AG20443 (cell line): Measurements from ENCODE around the gene GIPC1.
"Not testable (repeated sequence)": the region's sequence is repeated elsewhere in the genome, so short reads cannot be mapped to it uniquely, and the experiment has no call there.

Experiments used
- DNase-seq: peaks from one replicate; pipeline ENCODE4 v3.0.0; 2012; ENCODE audit warnings: low spot score, mixed read lengths

Gene GIPC1

DNA sequence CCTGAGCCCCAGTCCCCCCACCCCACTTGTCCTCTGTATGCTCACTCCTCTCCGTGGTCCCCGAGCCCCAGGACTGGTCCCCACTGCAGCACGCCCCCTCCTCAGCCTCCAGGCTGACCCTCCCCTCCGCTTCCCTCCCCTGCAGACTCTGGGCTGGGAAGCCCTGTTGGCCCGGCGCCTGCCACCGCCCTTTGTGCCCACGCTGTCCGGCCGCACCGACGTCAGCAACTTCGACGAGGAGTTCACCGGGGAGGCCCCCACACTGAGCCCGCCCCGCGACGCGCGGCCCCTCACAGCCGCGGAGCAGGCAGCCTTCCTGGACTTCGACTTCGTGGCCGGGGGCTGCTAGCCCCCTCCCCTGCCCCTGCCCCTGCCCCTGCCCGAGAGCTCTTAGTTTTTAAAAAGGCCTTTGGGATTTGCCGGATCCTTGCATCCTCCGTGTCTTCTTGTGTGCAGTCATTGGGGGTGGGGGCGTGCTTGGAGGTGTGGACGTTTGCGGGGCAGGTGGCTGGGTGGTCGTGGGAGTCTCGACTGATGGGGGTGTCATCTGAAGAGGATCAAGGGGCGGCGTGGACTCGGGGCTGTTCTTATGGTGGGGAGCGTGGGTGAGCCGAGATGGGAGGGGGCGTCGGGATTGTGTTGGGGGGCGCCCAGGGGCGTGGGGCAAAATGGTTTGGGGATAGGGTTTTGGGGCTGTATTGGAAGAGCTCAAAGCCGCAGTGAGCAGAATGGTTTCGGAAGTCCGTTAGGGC is 24.3 kb downstream of the GIPC1 start:
- no peak for DNase-seq

DNA sequence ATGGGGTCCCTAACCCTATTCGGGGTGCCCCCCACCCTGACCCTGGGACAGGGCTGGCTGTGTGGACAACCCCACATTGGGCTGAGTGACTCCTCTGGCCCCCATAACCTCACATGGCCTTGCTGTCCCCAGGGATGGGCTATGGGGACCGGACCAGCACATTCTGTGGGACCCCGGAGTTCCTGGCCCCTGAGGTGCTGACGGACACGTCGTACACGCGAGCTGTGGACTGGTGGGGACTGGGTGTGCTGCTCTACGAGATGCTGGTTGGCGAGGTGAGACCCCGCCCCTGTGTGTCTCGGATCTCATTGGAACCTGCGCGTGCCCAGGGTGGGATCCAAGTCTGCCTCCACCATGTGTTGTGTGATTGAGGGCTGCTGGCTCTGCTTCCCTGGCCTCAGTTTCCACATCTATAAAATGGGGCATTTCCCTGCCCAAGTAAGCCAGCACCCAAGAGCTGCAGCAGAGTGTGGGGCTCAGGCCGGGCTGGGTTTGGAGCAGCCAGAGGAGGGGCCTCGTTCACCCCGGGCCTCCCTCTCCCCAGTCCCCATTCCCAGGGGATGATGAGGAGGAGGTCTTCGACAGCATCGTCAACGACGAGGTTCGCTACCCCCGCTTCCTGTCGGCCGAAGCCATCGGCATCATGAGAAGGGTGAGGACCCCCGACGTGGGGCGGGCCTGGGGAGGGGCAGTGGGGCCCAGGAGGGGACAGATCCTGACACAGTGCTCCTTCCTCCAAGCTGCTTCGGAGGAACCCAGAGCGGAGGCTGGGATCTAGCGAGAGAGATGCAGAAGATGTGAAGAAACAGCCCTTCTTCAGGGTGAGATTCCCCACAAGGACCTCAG is 25.7 kb downstream of the GIPC1 start:
- no peak for DNase-seq

GRCh38 chr19:14467816-14468215 is 28.1 kb downstream of the GIPC1 start:
- no peak for DNase-seq

DNA sequence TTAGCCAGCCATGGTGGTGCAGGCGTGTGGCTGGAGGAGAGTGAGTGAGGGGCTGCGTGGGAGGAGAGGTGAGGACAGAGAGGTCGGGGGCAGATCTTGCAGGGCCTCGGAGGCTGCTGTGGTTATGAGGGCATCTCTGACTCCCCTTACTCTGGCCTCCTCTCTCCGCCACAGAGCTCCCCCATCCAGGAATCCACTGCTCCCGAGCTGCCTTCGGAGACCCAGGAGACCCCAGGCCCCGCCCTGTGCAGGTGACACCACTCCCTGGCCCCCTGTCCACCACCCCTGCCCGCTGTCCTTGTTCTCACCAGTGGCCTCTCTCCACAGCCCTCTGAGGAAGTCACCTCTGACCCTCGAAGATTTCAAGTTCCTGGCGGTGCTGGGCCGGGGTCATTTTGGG is 28.5 kb downstream of the GIPC1 start:
- DNase-seq, result no peak

DNA sequence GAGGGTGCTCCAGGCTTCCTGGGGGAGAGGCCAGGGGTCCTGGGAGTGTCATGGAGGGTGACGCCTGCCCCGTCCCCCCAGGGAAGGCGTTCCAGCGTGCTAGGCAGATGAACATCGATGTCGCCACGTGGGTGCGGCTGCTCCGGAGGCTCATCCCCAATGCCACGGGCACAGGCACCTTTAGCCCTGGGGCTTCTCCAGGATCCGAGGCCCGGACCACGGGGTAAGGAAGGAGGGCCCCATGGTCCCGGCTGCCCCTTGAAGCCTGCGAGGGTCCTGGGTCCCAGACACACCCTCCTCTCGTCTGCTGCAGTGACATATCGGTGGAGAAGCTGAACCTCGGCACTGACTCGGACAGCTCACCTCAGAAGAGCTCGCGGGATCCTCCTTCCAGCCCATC is 32.2 kb downstream of the GIPC1 start:
- DNase-seq, result no peak

DNA sequence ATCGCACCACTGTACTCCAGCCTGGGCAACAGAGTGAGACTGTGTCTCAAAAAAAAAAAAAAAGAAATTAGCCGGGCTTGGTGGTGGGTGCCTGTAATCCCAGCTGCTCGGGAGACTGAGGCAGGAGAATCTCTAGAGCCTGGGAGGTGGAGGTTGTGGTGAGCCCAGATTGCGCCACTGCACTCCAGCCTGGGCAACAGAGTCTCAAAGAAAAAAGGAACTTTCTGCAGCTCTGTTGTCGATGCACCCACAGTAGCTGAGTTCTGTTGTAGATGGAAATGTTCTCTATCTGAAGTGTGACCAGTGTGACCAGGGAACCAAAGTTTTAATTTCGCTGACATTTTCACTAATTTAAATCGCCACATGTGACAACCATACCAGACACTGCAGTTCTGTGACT is 33.5 kb downstream of the GIPC1 start:
- DNase-seq, result not testable (repeated sequence)

GRCh38 chr19:14460935-14461334 is 35.0 kb downstream of the GIPC1 start:
- no peak for DNase-seq

- no peak for DNase-seq
Observed at GRCh38 chr19:14459703-14460102, 36.2 kb downstream of the GIPC1 start.

DNA sequence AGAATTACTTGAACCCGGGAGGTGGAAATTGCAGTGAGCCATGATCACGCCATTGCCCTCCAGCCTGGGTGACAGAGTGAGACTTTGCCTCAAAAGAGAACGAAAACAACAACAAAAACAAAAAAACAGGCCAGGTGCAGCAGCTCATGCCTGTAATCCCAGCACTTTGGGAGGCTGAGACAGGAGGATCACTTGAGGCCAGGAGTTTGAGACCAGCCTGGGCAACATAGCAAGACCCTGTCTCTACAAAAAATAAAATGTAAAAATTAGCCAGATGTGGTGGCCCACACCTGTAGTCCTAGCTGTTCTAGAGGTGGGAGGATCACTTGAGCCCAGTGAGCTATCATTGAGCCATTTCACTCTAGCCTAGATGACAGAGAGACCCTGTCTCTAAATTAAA is 43.6 kb downstream of the GIPC1 start:
- DNase-seq, result not testable (repeated sequence)

- no peak for DNase-seq
Observed at GRCh38 chr19:14450876-14451275, 45.1 kb downstream of the GIPC1 start.

- peak; percentile 65 for DNase-seq
Observed at GRCh38 chr19:14450168-14450874, 45.6 kb downstream of the GIPC1 start.

- DNase-seq, result no peak
Observed at GRCh38 chr19:14449321-14449720, 46.6 kb downstream of the GIPC1 start.

DNA sequence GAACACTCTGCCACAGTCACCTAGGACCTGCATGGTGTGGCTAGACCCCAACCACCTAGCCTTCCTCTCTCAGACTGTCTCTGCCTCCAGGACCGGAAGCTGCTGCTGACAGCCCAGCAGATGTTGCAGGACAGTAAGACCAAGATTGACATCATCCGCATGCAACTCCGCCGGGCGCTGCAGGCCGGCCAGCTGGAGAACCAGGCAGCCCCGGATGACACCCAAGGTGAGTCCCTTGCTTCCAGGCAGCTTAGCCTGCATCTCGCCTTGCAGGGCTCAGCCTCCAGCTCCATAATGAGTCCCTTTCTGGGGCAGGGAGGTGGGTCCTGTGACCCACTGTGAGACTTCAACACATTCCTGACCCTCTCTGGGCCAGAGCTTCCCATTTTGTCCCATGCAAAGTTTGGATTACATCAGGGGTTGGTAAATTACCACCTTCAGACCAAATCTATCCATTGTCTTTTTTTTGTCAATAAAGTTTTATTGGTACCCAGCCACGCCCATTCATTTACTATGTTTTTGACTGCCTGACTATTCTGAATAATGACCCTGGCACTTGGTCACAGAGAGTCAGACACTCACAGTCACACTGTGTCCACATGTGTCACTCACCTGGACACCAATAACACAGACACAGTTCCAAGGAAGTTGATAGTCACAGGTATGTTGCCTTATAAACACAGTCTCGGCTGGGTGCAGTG is 49.4 kb downstream of the GIPC1 start:
- no peak for DNase-seq

DNA sequence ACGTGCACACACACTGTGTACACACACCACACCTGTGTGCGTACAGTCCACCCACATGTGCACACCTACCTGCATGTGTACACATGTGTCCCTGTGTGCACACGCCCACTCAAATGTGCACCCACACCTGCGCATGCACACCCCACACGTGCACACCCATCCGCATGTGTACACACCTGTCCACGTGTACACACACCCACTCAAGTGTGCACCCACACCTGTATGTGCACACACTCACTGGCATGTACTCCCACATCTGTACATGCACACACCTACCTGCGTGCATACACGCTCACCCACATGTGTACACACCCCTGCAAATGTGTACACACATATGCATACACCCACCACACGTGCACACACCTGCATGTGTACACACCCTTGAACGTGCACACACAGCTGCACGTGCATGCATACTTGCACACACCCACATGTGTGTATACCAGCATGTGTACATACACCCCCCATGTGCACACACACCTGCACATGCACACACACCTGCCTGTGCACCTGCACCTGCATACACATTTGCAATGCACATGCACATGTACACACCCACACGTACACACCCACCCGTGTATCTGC is 52.2 kb downstream of the GIPC1 start:
- no peak for DNase-seq

DNA sequence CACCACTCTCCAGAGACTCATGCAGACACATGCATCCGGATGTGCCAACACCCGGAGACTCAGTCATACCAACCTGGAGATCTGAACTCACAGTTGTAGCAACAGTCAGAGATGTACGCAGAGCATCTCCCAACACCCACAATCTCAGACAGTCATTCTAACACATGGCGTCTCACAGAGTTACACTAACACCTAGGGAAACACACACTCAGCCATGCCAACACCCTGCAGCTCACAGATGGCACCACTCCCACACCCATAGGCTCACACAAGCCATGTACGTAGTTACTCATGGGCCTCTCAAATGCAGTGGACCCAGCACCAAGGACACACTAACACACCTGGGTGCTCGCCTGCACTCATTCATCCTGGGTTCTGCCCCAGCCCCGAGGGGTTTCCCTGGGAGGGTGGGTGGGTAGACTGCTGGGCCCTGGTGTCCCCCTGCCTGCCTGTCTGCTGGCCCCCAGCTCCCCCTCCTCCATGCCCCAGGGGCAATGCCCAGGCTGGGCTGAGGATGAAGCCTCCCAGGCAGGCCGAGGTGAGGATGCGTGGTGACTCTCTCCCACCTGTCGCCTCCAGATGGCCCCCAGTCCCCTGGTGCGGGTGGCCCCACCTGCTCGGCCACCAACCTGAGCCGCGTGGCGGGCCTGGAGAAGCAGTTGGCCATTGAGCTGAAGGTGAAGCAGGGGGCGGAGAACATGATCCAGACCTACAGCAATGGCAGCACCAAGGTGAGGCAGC is 52.9 kb downstream of the GIPC1 start:
- no peak for DNase-seq

DNA sequence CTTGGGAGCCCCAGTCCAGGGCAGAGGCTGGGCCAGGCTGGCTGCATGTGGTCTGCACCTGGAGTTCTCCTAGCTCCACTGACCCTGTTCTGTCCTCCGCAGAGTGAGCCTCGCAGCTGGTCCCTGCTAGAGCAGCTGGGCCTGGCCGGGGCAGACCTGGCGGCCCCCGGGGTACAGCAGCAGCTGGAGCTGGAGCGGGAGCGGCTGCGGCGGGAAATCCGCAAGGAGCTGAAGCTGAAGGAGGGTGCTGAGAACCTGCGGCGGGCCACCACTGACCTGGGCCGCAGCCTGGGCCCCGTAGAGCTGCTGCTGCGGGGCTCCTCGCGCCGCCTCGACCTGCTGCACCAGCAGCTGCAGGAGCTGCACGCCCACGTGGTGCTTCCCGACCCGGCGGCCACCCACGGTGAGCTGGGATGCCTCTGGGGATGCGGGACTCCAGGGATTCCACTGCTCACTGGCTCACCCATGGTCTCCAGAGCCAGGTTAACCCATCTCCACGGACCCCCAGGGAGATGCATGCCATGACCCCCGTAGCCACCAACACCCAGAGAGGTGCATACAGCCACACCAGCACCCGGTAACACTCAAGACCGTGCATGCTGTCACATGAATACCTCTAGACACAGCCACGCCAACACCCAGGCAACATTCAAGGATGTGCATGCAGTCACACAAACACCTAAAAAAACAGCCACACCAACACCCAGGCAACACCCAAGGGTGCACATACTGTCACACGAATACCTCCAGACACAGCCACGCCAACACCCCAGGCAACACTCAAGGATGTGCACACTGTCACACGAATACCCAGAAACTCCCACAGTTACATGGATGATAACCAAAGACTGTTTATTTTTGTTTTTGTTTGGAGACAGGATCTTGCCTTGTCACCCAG is 54.6 kb downstream of the GIPC1 start:
- no peak for DNase-seq

DNA sequence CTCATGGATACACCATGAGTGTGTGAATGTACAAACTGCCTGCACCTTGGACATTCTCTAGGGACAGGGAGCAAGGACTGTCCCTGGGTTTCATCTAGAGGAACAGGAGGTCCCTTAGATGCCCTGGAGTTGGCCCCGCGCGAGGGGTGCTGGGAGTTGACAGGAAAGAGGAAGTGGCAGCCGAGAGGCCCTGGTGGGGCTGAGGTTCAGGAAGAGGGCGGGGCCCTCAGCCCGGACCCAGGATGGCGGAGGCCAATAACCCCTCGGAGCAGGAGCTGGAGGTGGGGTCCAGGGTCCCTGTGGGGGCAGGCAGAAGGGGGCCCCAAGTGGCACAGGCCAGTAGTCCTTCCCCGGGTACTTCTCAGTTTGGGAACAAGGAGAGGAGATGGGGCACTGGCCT is 55.9 kb downstream of the GIPC1 start:
- DNase-seq, result no peak

GRCh38 chr19:14439014-14439413 is 56.9 kb downstream of the GIPC1 start:
- no peak for DNase-seq

DNA sequence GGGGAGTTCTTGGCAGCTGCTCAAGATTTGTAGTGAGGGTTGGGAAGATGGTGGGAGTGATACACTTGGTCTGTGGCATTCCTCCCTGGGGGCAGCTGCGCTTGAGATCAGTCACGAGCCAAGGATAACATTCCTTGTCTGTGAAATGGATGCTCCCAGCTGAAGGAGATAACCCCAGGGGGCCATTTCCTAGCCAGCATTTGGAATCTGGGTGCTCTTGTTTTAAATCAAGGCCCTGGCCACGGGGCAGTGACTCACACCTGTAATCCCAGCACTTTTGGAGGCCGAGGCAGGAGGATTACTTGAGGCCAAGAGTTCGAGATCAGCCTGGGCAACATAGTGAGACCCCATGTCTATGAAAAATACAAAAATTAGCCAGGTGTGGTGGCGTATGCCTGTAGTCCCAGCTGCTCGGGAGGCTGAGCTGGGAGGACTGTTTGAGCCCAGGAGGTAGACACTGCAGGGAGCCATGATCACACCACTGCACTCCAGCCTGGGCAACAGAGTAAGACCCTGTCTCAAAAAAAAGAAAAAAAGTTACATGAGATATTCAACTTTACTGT is 58.3 kb downstream of the GIPC1 start:
- DNase-seq, result no peak
